Cerebellar cortex (tissue), 1 donor: ENCODE data around the gene SCN1B.
A peak's percentile ranks its signal among the peaks of the same experiment; 100 is the strongest.
"Not testable (repeated sequence)": the region's sequence is repeated elsewhere in the genome, so short reads cannot be mapped to it uniquely, and the experiment has no call there.

ENCODE experiments used
- DNase-seq: peaks from one replicate; pipeline ENCODE4 v3.0.0-alpha.2; 2015; ENCODE audit warnings: low spot score

The SCN1B gene

GRCh38 chr19:35000647-35001501 is 29.4 kb upstream of the SCN1B start:
- DNase-seq: peak; percentile 49

DNA sequence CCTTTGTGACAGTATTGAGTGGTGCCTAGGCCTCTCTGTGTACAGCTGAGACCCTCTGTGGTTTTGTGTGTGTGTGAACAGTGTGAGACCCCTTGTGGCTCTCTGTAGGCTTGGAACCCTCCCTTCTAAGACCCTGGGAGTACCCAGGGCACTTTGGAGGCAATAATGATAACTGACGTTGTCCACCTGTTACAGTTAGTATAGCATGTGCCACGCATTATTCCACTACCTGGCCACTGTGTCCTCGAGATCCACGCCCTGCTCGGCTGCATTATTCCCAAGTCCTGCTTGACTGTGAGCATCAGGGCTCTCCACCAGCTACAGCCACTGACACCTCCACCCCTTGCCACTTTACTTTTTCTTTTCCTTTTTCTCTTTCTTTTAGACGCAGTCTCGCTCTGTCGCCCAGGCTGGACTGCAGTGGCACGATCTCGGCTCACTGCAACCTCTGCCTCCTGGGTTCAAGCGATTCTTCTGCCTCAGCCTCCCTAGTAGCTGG is 28.2 kb upstream of the SCN1B start:
- DNase-seq: no peak

DNA sequence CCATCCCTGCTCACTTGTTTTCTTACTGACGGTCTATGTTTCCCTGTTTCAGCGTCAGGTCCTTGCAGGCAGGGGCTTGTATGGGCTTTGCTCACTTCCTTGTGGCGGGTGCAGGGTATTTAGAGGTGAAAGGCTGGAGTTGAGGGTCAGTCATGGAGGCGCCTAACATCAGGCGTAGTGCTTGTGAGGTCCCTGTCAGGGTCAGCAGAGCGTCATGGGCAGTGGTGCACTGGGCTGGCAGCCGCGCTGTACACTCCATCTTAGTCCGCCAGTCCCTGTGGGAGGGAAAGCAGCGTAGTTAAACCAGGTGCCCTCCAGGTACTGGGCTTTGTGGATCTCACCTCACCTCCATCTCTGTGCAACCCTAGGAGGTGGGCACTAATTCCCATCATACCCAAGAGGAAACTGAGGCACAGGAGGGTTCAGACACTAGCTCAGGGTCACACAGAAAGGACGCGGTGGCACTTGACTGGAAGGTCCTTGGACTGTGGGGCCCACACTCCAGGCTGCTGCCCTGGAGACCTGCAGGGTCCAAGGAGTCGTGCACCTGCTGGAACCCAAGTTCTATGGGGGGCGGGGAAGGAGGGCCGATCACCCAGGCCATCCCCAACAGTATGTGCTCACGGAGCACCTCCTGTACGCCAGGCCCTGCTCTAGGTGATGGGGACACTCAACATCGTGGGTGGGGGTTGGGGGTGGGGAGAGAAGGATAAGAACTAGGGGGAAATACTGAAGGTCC is 25.6 kb upstream of the SCN1B start:
- no peak for DNase-seq

- no peak for DNase-seq
Measured at GRCh38 chr19:35005256-35005977, 24.9 kb upstream of the SCN1B start.

DNA sequence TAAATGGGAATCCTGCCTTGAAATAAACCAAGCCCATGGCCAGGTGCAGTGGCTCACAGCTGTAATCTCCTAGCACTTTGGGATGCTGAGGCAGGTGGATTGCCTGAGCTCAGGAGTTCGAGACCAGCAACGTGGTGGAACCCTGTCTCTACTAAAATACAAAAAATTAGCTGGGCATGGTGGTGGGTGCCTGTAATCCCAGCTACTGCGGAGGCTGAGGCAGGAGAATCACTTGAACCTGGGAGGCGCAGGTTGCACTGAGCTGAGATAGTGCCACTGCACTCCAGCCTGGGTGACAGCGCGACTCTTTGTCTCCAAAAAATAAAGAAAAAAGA is 24.3 kb upstream of the SCN1B start:
- DNase-seq: not testable (repeated sequence)

DNA sequence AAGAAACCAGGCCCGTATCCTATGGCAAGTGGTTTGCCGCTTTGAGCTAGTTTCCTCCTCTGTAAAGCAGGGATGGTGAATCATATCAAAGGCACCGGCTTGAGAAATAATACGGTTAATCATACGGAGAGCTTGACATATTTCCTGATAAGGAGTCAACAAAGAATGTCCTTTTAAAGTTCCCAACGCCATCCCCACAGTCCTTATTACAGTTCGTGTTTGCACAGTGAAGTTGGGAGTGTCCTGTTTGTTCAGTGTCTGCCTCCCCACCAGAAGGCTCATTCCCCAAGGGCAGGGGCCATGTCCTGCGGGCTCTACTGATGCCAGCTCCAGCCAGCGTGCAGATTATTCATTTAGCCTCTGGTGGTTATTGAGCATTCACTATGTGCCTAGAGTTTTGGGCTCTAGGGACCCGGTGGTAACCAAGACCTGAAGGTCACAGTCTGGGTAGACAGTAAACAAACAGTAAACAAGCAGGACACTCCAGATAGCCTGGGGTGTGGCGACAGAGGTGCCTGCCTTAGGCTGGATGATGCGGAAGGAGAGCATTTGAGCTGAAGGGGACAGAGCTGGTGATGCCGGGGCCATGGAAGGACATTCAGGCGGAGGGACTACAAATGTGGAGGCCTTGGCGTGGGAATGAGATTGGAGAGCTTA is 23.8 kb upstream of the SCN1B start:
- DNase-seq: no peak

GRCh38 chr19:35006999-35007365 is 23.3 kb upstream of the SCN1B start:
- DNase-seq: no peak

DNA sequence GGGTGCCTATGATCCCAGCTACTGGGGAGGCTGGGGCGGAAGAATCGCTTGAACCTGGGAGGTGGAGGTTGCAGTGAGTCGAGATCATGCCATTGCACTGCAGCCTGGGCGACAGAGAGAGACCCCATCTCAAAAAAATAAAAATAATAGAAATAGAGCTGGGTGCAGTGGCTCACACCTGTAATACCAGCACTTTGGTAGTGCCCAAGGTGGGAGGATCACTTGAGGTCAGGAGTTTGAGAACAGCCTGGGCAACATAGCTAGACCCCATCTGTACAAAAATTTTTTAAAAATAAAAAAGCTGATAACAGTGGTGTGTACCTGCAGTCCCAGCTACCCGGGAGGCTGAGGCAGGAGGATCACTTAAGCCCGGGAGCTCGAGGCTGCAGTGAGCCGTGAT is 22.8 kb upstream of the SCN1B start:
- DNase-seq: not testable (repeated sequence)

GRCh38 chr19:35008891-35009341 is 21.4 kb upstream of the SCN1B start:
- no peak for DNase-seq

GRCh38 chr19:35009424-35010415 is 20.6 kb upstream of the SCN1B start:
- no peak for DNase-seq

DNA sequence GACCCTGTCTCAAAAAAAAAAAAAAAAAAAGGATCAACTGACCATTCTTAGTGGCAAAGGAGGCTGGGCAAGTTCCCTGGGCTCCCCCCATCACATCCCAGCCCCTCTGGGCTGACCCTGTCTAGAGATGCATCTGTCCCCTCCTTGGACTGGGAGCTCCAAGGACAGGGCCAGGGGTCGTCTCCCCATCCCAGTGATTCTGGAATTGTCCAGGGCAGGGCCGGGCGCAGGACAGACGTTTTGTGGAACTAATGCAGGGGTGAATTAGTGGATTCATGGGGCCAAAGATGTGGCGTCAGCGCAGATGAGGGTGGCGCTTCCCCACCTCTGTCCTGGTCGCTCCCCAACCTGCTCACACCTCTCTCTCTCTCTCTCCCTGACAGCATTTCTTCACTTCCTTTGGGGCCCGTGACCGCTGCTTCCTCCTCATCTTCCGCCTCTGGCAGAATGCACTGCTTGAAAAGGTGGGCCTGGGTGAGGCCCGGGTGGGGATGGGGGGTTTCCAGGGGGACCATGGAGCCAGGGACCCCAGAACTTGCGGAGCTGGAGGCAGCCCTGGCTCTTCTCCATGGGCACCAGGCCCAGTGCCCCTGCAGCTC is 19.1 kb upstream of the SCN1B start:
- no peak for DNase-seq

DNA sequence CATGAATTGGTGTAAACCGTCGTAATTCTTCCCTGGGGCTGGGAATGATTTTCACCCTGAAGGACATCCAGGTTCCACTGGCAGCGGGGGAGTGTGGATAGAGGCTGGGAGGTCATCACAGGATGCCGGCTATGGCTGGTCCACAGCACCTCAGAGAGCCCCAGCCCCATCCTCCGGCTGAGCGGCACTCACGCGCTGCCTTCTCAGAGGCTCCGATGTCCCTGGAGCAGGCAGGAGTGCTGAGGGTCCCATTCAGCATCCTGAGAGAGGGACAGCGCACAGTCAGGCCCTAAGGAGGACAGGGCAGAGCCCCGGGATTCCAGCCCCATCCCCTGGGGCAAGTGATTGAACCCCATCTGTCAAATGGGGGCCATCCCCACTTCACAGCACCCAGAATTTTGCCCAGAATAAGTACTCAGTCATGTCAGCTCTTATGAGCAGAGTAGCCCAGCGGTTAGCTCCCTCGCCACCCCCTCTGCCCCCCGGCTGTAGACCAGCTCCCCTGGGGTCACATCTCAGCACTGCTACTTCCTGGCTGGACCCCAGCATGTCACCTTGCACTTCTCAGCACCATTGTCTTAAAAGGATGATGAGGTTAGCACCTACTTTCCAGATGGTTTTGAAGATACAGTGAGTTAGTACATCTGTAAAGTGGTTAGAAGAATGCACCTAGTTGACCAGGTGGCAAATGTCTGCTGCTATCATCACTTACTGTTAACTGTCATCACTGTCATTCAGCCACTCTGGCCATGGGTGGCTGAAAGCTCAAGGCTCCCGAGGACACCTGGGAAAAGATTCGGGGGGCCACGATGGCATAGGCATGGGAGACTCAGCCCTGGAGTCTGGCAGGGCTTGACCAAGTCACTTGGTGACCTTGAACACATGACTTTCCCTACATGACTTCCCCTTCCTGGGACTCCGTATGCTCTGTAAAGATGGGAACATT is 18.3 kb upstream of the SCN1B start:
- DNase-seq: no peak

DNA sequence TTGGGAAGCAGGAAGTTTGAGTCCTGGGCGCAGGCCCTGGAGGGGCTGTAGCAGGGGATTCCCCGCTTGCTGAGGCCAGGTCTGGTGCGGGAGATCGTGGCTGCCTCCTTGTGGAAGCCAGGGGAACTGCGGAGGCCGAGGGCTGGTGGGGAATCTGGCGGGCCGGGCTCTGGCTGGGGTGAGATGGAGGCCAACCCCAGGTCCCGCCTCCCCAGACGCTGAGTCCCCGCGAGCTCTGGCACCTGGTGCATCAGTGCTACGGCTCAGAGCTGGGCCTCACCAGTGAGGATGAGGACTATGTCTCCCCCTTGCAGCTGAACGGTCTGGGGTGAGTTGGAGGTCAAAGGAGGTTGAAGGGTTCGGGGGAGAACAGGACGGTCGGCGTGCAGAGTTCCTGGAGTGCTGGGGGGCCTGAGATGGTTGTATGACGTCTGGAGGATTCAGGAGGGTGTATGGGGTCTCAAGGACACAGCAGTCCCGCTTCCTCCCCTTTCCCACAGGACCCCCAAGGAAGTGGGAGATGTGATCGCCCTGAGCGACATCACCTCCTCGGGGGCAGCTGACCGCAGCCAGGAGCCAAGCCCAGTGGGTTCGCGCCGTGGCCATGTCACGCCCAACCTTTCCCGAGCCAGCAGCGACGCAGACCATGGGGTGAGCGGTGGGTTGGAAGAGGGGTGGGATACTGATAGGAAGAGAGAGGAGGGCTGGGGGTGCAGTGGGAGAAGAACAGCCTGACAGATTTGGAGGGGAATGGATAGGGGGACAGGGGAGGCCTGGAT is 17.0 kb upstream of the SCN1B start:
- DNase-seq: peak; percentile 49

DNA sequence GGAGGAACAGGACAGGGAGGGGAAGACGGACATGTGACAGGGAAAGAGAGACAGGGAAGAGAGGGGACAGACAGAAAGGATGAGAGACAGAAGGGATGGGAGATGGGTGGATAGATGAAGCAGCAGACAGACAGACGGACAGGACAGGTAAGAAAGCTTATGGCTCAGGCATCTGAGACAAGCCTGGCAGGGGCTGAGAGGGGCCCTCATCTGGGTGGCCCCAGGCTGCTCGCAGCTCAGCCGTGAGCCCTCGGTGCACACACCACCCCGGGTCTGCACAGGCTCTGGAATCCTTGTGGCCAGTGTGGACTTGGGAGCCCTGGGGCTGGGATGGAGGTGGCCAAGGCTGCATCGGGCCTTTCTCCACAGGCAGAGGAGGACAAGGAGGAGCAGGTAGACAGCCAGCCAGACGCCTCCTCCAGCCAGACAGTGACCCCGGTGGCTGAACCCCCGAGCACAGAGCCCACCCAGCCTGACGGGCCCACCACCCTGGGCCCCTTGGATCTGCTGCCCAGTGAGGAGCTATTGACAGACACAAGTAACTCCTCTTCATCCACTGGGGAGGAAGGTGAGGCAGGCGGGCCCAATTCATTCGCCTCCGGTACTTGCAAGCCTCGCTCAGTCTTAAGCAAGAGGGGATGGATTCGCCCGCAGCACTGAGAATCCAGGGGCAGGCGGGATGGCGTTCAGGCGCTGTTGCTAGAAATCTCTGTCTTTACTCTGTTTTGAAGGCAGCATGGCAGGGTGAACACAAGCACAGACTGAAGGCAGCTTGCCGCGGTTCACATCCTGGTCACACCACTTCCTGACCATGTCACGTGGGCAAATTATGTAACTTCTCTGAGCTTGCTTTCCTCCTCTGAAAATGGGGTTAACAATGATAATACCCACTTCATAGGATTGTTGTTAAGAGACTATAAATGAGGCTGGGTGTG is 16.2 kb upstream of the SCN1B start:
- no peak for DNase-seq

GRCh38 chr19:35014774-35015173 is 15.5 kb upstream of the SCN1B start:
- not testable (repeated sequence) for DNase-seq

GRCh38 chr19:35015270-35015953 is 14.9 kb upstream of the SCN1B start:
- DNase-seq: no peak

GRCh38 chr19:35015954-35016351 is 14.3 kb upstream of the SCN1B start:
- no peak for DNase-seq
